Hindlimb muscle (tissue), 1 donor: Measurements from ENCODE around the gene SIM1. TPM values are rescaled to one million over a fixed set of nuclear protein-coding genes. Genes with fewer than 3 reads are reported as not detected.
A peak's percentile ranks its signal among the peaks of the same experiment; 100 is the strongest.

Experiments used
- DNase-seq: peaks from one replicate; pipeline ENCODE4 v3.0.0-alpha.2; 2013
- polyA plus RNA-seq: library from polyadenylated mRNA; unstranded; fragments of 120-200 nt; gene quantifications from one replicate; pipeline ENCODE4 v1.2.1, GENCODE V29; 2013; ENCODE audit not compliant: insufficient read length

SIM1 gene
- polyA plus RNA-seq, result 7.8 TPM

GRCh38 chr6:100464903-100465700 lies at the start of gene SIM1:
Gene SIM1, minus strand, starts transcription at chr6:100464921. Its CDS starts 1,453 bp downstream, at chr6:100463468.
- DNase-seq, result peak; percentile 86

GRCh38 chr6:100512203-100512862 lies 47.6 kb upstream of the SIM1 start:
- no peak for DNase-seq

GRCh38 chr6:100509101-100509500 lies 44.4 kb upstream of the SIM1 start:
- no peak for DNase-seq

DNA sequence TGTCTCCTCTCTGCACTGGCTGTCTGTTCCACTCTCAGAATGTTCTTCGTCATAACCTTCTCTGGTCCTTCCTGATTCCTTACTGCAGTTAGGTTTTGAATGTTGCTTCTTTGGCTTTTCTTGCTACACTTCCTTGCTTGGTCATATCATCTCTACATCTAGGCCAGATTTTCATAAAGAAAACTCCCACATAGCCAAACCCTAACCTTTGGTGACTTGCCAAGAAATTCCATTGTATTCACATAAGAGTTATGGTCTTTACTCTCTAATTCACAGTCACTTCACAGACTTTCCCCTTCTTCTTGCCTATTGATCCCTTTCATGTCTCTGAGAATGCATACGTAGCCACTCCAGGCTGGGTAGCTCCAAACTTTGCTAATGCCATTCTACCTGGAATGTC lies 41.9 kb upstream of the SIM1 start:
- DNase-seq, result no peak

DNA sequence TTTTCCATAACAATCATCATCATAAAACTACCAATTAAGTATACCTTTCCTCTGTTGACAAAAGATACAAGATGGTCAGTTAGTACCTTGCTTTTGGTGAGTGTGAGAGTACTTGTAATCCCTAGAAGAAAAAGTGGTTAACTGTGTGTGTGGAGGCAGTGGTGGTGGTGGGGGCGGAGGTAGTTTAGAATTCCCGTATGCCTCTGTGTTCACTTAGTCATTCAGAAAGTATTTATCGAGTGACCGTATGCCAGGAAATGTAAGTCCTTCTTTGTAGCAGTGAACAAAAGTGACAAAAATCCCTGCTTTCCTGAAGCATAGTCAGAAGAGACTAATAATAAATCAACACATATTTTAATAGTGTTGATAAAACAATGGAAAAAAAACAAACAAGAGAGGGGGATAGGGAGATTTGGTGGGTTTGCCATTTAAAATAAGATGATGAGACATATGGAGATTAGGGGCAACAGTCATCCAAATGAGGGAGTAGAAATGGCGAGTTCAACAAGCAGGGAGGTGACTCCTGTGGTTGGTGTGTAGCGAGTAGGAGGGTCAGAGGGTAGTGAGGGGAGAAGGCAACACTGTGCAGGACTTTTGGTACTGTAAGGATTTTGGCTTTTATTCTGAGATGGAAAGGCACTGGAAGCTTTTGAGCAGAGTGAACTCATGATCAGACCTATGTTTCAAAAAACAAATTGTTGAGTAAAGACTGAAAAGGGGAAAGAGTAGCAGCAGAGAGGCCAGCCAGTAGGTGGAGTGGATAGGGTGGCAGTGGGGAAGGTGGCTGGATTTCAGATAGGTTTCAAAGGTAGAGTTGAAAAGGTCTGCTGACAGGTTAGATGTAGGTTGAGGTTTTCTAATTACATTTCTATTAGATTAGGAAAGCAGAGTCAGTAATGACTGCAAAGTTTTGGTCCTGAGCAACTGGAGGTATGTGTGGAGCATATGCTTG lies 40.3 kb upstream of the SIM1 start:
- DNase-seq, result peak; percentile 26

DNA sequence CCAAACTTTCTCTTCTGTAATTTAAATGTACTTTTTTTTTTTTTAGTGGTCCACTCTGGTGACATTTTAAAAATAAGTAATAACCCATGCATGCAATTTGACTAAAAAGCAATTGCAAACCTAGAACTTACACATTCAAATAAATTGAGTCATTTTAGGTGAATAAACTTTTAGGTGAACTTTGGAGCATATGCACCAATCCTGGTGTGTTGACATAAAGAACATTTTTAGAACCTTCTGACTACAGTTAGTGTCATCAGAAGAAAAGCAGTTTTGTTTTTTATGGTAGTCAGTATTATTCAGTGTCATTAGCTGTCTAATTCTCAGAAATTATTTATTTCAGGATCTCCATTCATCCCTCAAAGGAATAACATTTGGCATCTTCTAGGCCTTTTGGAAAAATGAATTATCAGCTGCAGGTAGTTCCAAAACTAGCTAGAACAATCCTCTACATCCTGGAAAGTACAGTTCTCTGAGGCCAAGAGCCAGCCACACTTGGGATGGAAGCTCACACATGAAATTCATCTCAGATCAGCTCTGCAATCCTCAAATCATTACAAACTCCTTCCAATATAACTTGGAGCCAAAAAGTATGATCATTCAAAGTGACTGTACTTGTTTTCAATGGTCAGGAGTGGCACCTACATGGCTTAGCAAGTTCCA lies 38.5 kb upstream of the SIM1 start:
- DNase-seq, result no peak

- no peak for DNase-seq
Measured at GRCh38 chr6:100493206-100493888, 28.6 kb upstream of the SIM1 start.

GRCh38 chr6:100491952-100492670 lies 27.4 kb upstream of the SIM1 start:
- no peak for DNase-seq

DNA sequence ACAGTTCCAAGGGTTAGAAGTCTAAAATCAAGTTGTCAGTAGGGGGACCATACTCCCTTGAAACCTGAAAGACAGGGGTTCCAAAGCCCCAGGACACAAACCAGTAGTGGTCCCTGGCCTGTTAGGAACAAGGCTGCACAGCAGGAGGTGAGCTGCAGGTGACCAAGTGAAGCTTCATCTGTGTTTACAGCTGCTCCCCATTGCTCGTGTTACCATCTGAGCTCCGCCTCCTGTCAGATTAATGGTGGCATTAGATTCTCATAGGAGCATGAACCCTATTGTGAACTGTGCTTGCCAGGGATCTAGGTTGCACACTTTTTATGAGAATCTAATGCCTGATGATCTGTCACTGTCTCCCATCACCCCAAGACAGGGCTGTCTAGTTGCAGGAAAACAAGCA lies 25.3 kb upstream of the SIM1 start:
- DNase-seq, result no peak

- DNase-seq, result no peak
Measured at GRCh38 chr6:100488244-100488643, 23.5 kb upstream of the SIM1 start.

GRCh38 chr6:100487638-100488037 lies 22.9 kb upstream of the SIM1 start:
- no peak for DNase-seq

DNA sequence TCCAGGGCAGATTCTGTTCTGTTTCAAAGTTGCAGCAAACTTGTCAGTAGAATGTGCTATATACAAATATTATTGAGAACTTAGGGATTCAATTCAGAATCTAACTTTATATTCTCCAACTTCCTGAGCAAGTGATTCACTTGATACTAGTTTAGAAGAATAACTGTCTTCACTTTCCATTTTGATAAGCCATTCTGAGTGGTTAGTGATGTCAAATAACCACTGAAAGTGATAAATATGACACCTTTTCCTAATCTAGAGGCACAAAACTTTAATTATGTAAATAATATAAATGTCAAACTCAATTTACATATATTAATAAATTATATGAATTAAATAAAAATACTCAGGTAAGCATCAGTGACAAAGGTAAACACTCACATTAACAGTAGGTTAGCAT lies 20.5 kb upstream of the SIM1 start:
- no peak for DNase-seq

DNA sequence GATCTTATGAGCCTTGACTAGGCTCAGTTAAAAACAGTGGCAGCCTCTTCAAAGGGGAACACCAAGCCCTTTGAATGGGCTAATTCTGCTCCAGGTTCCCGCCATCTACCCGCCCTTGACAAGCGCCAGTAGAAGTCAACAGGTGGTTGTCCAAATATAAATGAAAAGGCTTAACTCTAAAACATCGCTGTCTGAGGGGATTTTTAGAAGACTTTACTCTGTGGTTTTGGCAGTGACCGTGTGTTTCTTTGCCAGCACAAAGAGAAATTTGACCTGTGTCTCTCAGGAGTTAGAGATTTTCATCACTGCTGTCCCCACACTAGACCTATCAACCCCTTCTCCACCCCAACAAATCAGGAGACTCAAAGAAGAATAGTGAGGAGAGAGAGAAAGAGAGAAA lies 19.8 kb upstream of the SIM1 start:
- no peak for DNase-seq

- DNase-seq, result no peak
Measured at GRCh38 chr6:100482698-100483097, 18.0 kb upstream of the SIM1 start.

DNA sequence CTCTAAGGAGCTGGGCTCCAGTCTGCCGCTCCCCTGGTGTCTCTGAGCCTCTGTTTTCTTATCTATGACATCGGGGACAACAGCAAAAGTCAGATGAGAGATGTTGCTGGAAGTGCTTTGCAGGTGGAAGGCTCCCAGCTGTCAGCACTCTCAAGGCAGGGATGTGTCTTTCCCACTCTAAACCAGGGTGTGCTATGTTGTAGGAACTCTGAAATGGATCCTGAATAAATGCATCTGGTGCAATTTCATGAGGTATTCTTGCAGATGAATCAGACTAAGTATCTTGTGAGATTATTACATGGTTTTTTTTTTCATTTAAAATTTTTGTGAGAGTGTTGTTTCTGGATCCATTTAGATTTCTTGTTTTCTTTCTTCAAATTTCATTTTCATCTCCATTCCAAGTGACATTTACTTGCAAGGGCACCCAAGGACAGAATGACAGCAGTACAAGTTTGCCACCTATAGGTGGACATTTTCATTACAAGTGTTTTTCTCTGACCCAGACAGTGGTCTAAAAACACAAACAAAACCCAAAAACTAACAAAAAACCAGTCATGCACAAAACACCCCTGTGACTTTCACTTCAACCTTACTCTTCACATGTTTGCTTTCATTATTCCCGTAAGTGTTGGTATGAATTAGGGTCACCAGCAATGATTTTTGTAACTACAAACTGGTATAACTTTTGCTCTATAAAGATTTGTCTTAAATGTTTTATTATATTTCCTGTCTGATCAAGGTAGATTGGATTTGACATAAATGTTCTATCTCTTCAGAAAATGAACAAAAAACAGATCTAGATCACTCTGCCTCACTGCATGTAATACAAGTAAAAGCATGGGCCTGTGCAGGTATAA lies 14.7 kb upstream of the SIM1 start:
- peak; percentile 11 for DNase-seq

GRCh38 chr6:100475554-100476320 lies 11.0 kb upstream of the SIM1 start:
- DNase-seq, result no peak

GRCh38 chr6:100473182-100473581 lies 8.5 kb upstream of the SIM1 start:
- no peak for DNase-seq

GRCh38 chr6:100472674-100473073 lies 8.0 kb upstream of the SIM1 start:
- DNase-seq, result no peak

DNA sequence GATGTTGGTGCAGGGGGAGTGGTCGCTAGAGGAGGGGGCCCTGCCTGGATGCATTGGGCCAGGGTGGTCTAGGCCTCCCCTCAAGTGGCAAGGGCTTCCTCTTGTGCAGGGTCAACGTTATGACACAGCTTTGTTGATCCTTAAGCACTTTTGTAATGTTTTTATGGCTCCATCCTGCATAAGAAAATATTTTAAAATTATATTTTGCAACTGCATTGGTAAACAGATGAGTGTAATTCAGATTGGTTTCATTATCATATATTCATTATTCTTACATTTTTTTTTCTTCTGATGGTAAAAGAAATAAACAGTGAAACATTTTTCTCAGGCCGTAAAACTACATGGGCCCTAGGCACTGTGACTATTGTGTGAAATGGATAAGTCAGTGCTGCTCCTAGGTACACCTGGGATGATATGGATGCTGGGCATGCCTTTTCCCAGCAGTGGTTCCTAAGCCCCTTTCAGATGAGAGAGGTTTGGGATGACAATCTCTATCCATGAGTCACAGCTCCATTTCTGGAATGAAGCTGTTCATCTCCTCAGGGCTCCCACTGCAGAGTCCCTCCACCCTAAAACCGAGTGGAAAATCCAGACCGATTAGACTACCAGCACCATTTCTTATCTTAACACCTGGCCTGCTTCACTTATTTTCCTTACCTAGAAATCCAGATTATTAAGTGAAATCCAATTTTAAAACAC lies 5.8 kb upstream of the SIM1 start:
- DNase-seq, result no peak
